ENCODE measurements around the gene CACNA1D.

- TF ChIP-seq CTCF (IDR thresholded peaks at IDR 0.05; ENCODE audit: insufficient read depth, low read length, poor library complexity, severe bottlenecking) (no peak), EZH2phosphoT487 (conservative IDR thresholded peaks at IDR 0.05; ENCODE audit: low read length) (no peak)
Measured at GRCh38 chr3:53809267-53809666, 314.9 kb downstream of the CACNA1D start.

Measured in SU-DHL-6 (cell line).